Measurements from ENCODE around the gene SLC25A26.
"Not testable (repeated sequence)": the region's sequence is repeated elsewhere in the genome, so short reads cannot be mapped to it uniquely, and the experiment has no call there.

Gene SLC25A26

DNA sequence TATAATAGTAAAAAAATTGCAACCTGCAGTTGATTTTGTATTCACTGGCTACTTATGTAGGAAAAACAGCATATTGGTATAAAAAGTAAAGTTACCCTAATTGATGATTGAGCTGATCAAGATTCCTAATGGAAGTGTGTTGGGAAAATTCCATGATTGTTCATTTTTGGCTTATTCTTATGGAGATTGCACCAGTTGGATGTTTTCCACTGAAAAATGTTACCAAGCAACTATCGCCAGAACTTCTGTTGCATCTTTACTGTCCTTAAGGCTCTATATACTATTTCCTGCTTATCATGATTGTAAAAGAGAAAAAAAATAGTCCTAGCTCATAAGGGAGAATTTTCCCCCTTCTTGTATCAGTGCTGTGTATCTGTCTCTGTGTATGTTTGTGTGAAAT is 48.6 kb downstream of the SLC25A26 start:
- no peak for DNase-seq (ENCODE audit: low read depth in 2 of 2)

DNA sequence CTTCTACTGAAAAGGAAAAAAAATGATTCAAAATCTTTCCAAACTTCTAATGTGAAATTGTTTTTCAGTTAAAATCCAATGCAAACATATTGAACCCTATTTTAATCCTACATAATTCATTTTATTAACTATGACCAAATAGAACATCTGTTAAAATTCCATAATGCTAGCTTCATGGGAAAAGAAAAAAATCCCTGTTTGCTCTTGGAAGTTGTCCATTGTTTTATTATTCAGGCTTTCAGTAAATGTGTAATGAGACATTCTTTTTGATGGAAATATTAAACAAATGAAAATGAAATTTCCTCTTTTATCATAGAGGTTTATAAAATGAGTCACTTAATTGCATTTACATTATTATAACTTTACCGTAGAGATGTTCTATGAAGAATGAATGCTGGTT is 49.5 kb downstream of the SLC25A26 start:
- no peak for DNase-seq (ENCODE audit: low read depth in 2 of 2)

DNA sequence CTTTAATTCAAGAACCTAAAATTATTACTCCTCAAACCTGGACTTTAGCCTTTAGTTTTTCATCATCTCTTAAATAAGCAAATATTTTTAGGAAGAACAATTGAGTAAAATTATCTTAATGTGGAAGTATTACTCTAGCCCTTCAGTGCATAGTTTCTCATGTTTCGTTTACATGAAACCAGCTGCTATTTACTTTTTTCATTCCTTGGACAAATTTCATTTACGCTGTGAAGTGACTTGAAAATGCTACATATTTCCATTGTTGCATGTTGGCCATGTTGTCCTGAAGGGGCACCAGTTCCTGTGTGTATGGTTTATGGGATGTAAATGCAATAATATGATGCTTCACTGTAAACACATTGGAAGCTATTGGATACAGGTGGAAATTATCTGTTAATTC is 49.9 kb downstream of the SLC25A26 start:
- no peak for DNase-seq (ENCODE audit: low read depth in 2 of 2)

DNA sequence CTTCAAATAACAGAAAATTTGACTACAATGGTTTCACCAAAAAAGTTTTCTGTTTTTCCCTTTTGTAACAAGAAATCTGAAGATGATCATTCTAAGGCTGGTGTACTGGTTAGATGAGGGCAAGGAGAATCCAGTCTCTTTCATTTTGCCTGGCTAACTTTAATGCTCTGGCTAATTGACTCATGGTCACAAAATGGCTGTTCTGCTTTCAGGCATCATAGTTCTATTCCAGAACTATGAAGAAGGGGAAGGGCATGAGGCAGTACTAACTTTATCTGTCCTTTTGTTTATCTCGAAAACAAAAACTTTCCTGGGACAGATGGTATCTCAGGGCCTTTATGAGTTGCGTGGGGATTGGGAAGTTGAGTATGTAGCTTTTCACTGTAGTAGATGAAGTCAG is 50.4 kb downstream of the SLC25A26 start:
- no peak for DNase-seq (ENCODE audit: low read depth in 2 of 2)

DNA sequence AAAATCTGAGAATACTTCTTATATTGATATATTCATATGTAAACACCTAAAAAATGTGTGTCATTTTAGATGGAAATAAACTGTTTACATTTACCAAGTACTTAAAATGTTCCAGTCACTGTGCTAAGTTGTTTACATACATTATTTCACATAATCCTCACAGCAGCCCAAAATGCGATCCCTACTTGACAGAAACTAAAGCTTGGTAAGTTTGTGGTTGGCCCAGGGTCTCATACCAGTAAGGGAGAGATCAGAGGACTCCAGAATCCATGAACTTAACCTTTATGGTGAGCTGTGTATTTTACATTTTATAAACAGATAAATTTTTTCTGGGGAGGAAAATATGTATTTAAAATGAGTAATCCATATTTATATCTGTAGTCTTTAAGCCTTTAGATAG is 51.2 kb downstream of the SLC25A26 start:
- DNase-seq (ENCODE audit: low read depth in 2 of 2), result no peak

DNA sequence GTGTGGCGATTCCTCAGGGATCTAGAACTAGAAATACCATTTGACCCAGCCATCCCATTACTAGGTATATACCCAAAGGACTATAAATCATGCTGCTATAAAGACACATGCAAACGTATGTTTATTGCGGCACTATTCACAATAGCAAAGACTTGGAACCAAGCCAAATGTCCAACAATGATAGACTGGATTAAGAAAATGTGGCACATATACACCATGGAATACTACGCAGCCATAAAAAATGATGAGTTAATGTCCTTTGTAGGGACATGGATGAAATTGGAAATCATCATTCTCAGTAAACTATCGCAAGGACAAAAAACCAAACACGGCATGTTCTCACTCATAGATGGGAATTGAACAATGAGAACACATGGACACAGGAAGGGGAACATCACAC is 54.0 kb downstream of the SLC25A26 start:
- not testable (repeated sequence) for DNase-seq (ENCODE audit: low read depth in 2 of 2)

DNA sequence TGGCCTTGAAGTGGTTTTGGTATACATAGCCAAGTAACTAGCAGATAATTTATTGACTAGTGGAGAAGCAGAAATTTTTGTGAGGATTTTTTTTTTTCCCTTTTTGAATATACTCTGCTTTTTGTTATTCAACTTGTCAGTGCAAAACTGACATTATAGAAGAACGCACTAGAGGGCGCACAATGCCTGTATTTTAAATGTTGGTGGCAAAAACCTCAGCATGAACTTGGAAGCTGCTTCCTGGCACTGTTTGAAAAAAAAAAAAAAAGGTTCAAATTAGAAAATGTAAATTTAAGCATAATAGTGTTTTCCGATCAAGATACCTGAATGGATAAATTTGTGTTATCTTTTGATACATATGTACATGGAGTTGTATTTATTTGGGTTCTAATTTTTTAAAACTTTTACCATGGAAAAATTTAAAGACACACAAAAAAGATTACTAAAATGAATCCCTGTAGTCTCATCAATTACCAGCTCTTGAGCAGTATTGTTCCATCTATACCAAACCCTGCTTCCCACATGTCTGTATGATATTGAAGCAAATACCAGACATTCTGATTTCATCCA is 56.0 kb downstream of the SLC25A26 start:
- peak in 1 of 2 donors; percentile 19 for DNase-seq (ENCODE audit: low read depth in 2 of 2)

DNA sequence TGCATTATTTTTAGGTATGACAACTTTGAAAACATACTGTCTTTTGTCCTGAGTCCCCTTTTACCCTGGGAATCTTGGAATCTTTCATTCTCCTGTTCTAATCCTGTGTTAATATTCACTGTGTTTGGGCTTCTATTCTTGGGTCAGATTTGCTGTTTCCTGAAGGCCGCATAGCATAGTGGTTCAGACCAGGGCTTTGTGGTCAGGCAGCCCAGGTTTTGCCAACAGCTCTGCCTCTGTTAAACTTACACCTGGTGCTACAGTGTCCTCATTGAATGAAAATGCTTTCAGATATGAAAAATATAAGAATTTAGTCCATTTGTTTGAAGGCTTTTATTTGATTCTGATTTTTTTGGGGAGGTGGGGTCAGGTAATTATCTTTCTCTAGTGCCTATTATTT is 58.4 kb downstream of the SLC25A26 start:
- no peak for DNase-seq (ENCODE audit: low read depth in 2 of 2)

DNA sequence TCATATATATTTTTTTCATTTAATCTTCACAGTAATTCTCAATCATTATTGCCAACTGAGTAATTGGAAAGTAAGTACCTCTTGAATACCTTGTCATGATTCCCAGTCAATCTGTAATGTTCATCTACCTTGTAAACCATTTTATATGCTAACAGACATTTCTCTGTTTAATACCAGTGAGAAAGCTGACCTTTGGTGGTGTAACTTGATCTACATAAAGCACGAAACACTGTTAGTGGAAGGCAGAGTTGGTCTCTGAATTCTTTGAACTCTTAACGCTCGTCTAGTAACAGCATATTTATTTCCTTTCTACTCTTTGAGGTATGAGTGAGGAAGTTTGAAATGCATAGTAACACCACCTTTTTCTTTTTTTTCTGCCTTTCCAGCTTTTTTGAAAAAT is 59.5 kb downstream of the SLC25A26 start:
- DNase-seq (ENCODE audit: low read depth in 2 of 2), result no peak

DNA sequence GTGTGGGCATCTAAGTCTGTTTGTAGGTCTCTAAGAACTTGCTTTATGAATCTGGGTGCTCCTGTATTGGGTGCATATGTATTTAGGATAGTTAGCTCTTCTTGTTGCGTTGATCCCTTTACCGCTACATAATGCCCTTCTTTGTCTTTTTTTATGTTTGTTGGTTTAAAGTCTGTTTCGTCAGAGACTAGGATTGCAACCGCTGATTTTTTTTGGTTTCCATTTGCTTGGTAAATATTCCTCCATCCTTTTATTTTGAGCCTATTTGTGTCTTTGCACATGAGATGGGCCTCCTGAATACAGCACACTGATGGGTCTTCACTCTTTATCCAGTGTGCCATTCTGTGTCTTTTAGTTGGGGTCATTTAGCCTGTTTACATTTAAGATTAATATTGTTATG is 71.1 kb downstream of the SLC25A26 start:
- not testable (repeated sequence) for DNase-seq (ENCODE audit: low read depth in 2 of 2)

DNA sequence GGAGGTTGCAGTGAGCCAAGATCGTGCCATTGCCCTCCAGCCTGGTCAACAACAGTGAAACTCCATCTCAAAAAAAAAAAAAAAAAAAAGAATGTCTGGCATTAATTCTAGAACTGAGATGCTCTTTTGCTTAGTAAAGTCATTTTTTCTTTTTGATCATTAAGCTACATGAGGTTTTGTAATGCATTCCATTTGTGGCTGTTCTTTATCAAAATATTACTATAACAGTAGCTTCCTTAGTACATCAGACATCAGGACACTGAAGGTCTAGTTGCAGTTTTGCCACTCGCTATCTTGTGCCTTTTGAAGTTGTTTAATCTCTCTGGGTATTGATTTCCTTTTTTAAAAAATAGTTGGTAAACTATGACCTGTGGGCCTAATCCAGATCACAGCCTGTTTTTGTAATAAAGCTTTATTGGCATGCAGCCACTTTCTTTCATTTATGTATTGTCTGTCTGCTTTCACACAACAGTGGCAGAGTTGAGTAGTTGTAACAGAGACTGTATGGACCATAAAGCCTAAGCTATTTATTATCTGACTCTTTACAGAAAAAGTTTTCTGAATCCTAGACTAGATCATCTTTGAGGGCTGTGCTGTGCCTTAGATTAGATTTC is 76.6 kb downstream of the SLC25A26 start:
- DNase-seq (ENCODE audit: low read depth in 2 of 2), result no peak

DNA sequence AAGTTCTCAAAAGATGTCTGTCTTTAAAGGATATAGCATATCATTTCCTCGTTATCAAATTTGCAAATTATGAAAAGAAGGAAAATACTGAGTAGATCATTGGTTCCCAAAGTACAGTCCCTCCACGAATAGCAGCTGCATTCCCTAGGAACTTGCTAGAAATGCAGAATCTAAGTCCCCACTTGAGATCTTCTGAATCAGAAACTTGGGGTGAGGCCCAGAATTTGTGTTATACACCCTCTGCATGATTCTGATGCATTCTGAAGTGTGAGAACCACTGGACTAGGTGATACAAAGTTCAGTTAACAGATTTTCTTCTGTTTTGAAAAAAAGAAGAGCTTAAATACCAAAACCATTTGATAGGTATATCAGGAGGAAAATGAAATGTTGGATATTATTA is 77.1 kb downstream of the SLC25A26 start:
- no peak for DNase-seq (ENCODE audit: low read depth in 2 of 2)

DNA sequence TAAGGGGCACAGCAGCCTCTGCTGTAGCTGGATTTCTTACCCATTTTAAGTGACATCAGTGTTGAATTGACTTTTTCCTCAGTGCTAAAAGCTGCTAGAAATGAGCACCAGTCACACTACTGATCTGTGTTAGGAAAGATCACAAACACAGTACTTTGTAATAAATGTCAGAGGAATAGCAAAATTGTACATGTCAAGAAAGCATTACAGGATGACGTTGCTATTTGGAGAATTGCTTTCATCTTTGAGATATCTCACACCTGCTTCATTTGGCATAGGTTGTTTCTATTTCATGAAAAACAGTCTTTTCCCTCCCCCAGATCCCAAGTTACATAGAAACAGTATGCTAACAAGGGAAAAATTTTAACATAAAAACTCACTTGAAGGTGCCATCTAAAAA is 77.8 kb downstream of the SLC25A26 start:
- DNase-seq (ENCODE audit: low read depth in 2 of 2), result no peak

DNA sequence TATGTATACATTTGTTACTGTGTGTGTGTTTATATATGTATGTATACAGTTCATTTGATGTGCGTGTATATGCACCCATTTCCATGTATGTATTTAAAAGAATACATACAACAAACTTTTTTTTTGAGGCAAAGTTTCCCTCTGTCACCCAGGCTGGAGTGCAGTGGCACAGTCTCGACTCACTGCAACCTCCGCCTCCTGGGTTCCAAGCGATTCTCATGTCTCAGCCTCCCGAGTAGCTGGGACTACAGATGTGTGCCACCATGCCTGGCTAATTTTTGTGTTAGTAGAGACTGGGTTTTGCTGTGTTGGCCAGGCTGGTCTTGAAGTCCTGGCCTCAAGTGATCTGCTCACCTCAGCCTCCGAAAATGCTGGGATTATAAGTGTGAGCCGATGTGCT is 78.3 kb downstream of the SLC25A26 start:
- DNase-seq (ENCODE audit: low read depth in 2 of 2), result not testable (repeated sequence)

DNA sequence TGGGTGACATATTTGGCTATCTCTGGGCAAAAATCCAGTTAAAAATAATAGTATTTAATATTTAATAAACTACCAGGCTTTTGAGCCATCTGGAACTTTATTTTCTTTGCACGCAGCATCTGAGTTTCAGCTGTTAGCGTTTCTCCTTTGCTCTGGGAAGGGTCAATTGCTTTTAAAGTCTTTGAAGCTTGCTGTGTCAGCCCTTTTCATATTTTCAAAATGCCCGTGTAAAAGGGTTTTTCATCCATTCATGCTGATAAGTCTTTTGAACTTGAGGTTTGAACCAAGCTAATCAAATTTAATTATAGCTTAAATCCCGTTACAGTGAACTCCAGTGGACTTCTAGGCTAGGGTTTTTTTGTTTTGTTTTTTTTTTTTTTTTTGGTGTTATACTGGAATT is 79.1 kb downstream of the SLC25A26 start:
- DNase-seq (ENCODE audit: low read depth in 2 of 2), result no peak

DNA sequence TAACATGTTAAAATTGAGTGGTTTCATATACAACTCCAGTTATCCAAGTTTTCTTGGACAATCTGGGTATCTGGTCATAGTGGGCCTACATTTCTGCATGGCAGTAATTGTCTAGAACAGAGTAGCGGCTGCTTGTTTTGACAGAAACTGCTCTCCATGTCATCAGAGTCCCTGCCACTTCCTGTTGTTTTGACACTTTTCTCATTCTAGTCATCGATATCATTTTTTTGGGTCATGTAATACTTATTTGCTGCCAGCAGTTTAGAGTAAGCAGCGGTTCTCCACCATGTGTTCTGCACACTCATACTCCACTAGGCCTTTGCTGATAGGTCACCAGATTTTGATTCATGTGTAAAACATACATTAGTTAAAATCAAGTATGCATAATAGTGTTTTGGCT is 81.5 kb downstream of the SLC25A26 start:
- peak in 1 of 2 donors; percentile 18 for DNase-seq (ENCODE audit: low read depth in 2 of 2)

DNA sequence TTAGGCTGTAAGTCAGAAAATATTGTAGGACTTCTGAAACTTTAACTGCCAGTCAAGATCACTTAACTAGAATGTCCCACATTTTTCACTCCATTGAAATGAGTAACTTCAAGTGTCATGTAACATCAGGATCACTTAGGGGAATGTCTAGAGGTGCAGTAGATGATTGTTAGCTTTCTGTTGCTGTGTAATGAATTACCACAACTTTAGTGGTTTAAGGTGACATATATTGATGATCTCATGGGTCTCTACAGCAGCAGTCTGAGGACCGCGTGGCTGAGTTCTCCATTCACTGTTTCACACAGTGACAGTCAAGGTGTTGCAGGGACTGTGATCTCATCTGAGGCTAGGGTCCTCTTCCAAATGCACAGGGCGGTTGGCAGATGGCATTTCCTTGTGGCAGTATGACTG is 82.7 kb downstream of the SLC25A26 start:
- DNase-seq (ENCODE audit: low read depth in 2 of 2), result peak; percentile 19 to 24

DNA sequence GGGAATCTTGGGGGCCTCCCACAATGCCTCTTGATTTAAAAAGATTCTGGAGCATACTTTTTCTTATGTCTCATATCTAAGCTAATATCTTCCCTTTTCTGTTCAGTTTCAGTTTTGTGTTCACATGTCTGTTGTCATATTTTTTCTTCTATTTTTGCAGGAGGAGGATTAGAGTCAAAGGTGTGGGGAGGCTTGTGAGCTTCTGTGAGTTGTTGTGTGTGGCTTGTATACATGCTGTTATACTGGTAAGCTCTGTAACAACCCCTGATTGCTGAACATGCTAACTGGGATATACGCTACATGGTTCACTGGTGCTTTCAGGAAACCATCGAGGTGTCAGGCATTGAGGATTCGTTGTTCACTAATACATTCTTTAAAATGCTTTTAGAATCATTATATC is 83.5 kb downstream of the SLC25A26 start:
- DNase-seq (ENCODE audit: low read depth in 2 of 2), result no peak

DNA sequence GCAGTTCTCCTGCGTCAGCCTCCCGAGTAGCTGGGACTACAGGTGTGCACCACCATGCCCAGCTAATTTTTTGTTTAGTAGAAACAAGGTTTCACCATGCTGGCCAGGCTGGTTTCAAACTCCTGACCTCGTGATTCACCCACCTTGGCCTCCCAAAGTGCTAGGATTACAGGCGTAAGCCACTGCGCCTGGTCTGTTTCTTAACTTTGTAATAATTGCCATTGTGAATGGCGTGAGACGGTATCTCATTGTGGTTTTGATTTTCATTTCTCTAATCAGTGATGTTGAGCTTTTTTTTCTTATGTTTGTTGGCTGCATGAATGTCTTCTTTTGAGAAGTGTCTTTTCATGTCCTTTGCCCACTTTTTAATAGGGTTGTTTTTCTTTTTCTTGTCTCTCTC is 85.3 kb downstream of the SLC25A26 start:
- not testable (repeated sequence) for DNase-seq (ENCODE audit: low read depth in 2 of 2)

DNA sequence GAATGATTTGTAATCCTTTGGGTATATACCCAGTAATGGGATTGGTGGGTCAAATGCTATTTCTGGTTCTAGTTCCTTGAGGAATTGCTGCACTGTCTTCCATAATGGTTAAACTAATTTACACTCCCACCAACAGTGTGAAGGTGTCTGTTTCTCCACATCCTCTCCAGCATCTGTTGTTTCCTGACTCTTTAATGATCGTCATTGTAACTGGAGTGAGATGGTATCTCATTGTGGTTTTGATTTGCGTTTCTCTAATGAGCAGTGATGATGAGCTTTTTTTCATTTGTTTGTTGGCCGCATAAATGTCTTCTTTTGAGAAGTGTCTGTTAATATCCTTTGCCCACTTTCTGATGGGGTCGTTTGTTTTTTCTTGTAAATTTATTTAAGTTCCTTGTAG is 86.2 kb downstream of the SLC25A26 start:
- not testable (repeated sequence) for DNase-seq (ENCODE audit: low read depth in 2 of 2)

DNA sequence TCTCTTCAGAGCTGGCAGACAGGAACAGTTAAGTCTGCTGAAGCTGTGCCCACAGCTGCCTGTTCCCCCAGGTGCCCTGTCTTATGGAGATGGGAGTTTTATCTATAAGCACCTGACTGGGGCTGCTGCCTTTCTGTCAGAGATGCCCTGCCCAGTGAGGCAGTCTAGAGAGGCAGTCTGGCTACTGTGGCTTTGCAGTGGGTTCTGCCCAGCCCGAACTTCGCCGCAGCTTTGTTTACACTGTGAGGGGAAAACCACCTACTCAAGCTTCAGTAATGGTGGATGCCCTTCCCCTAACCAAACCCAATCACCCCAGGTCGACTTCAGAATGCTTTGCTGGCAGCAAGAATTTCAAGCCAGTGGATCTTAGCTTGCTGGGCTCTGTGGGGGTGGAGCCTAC is 91.2 kb downstream of the SLC25A26 start:
- DNase-seq (ENCODE audit: low read depth in 2 of 2), result peak in 1 of 2 donors; percentile 10

DNA sequence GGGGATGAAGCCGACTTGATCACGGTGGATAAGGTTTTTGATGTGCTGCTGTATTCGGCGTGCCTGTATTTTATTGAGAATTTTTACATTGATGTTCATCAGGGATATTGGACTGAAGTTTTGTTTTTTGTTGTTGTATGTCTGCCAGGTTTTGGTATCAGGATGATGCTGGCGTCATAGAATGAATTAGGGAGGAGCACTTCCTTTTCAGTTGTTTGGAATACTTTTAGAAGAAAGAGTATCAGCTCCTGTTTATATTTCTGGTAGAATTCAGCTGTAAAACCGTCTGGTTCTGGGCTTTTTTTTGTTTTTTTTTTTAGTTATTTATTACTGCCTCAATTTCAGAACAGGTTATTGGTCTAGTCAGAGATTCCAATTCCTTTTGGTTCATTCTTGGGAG is 93.7 kb downstream of the SLC25A26 start:
- no peak for DNase-seq (ENCODE audit: low read depth in 2 of 2)

DNA sequence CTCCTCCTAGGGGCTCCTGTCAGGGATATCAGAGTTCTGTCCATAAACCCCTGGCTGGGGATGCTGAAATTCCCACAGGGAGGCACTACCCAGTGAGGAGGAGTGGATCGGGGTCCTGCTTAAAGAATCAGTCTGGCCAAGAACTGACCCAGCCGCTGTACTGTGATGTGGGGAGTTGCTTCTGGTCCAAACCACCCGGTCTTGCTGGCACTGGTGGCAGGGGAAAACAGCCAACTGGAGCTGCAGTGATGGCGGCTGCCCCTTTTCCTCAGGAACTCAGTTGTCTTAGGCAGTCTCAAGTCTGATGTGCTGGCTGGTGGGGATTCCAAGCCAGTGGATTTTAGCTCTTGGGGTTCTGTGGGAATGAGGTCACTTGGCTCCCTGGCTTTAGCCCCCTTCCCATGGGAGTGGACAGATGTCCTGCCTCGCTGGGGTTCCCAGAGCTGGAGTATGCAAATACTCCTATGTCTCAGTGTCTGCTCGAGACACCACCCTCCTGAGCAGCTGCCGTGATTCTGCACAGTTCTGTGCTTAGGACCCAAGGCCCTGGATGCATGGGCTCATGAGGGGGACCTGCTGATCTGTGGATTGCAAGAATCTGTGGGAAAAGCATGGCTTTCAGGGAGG is 97.1 kb downstream of the SLC25A26 start:
- DNase-seq (ENCODE audit: low read depth in 2 of 2), result no peak

DNA sequence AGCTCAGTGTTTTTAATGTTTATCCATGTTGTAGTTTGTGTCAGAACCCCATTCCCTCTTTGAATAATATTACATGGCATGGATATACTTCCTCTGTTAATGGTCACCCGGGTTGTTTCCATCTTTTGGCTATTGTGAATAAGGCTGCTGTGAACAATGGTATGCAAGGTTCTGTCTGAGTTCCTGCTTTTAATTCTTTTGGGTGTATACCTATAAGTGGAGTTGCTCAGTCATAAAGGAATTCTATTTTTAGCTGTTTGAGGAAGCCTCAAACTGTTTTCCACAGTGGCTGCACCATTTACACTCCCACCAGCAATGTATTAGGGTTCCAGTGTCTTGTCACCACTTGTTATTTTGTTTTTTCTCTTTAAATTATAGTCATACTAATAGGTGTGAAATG is 99.6 kb downstream of the SLC25A26 start:
- no peak for DNase-seq (ENCODE audit: low read depth in 2 of 2)
